Esophagus muscularis mucosa (tissue), 4 donors: ENCODE measurements around the gene RNU6-1. TPM values are rescaled to one million over a fixed set of nuclear protein-coding genes. Genes with fewer than 3 reads are reported as not detected.

Experiments
- DNase-seq: peaks from one replicate; pipeline ENCODE4 v3.0.0-alpha.2; 2017; ENCODE audit errors: extremely low spot score
- H3K27ac ChIP-seq, 4 donors: fragments of 200-600 bp; sonication (generic); replicated peaks in 1 of 4; 1 replicate in 3 of 4; 2 replicates in 1 of 4; pipeline ENCODE4 v1.5.1; 2016 to 2019; ENCODE audit warnings: mild to moderate bottlenecking in 1 of 4
- H3K27me3 ChIP-seq, 4 donors: fragments of 200-600 bp; sonication (generic); one replicate each; pipeline versions ENCODE4 v1.5.1 to v1.6.0; 2016 to 2019
- H3K36me3 ChIP-seq, 4 donors: fragments of 200-600 bp; sonication (generic); one replicate each; pipeline ENCODE4 v1.5.1; 2016 to 2019
- H3K4me1 ChIP-seq, 4 donors: fragments of 200-600 bp; sonication (generic); one replicate each; pipeline ENCODE4 v1.5.1; 2016 to 2019
- H3K4me3 ChIP-seq, 4 donors: fragments of 200-600 bp; sonication (generic); 1 replicate in 2 of 4; 2 replicates in 2 of 4; pipeline ENCODE4 v1.5.1; 2016 to 2019; ENCODE audit warnings: mild to moderate bottlenecking in 4 of 4, moderate library complexity in 1 of 4
- H3K9me3 ChIP-seq, 4 donors: fragments of 200-600 bp; sonication (generic); 1 replicate in 3 of 4; 2 replicates in 1 of 4; pipeline ENCODE4 v1.5.1; 2016 to 2019
- CTCF ChIP-seq, 3 experiments: fragments of 200-600 bp in 2 of 3; fragments of 450-650 bp in 1 of 3; sonication (generic) in 2 of 3; IDR thresholded peaks; one replicate each; pipeline ENCODE4 v1.5.1; 2017 to 2019; ENCODE audit warnings: antibody characterized with exemption in 3 of 3, mild to moderate bottlenecking in 2 of 3, moderate library complexity in 1 of 3
- EP300 ChIP-seq: sonication (generic); formaldehyde crosslinking; IDR thresholded peaks from one replicate; pipeline ENCODE4 v1.6.1; 2017; ENCODE audit warnings: antibody characterized with exemption
- POLR2A ChIP-seq: fragments of 450-650 bp; IDR thresholded peaks from one replicate; pipeline ENCODE4 v1.6.1; 2017; ENCODE audit warnings: antibody characterized with exemption, moderate library complexity, mild to moderate bottlenecking, low read depth
- POLR2AphosphoS5 ChIP-seq, 2 donors: sonication (generic); formaldehyde crosslinking; IDR thresholded peaks; one replicate each; pipeline ENCODE4 v1.6.1; 2017; ENCODE audit warnings: antibody characterized with exemption in 2 of 2
- WGBS: methylation state at CpG from one replicate; pipeline ENCODE4 v1.1.5; 2018; 5-methylcytosine and 5-hydroxymethylcytosine counted together
- intact Hi-C: fragments of 100-400 bp; cut with DNase I; formaldehyde crosslinking; loops from one replicate; pipeline ENCODE4 v1.15.1; 2023
- total RNA-seq, 4 donors: library from RNA; depleted of rRNA; stranded (reverse); fragments of >200 nt; gene quantifications; one replicate each; pipeline versions ENCODE4 v1.1.0 to v1.2.1, GENCODE V29; 2016

RNU6-1 gene
- total RNA-seq, 4 donors from 2014 or later, result not detected

- peak overlapping the region; percentile 75 to 92 (median 83) for H3K4me3 ChIP-seq
These were observed 1.1 kb upstream of the RNU6-1 start for GRCh38 chr15:67840749-67841512.

GRCh38 chr15:67839499-67839928 lies 331 bp downstream of the RNU6-1 start:
- H3K9me3 ChIP-seq, result no peaks in the 10 kb centered on the region
- DNase-seq, result no peak
- H3K27me3 ChIP-seq, result peaks cover 0 to 18% (median 17%) of the 10 kb centered on the region in 4 donors
- intact Hi-C loops, result loop anchor here (10.0 kb wide), 2 partner anchors 295 to 895 kb away; partner anchors contain the start of gene MAP2K5
- H3K36me3 ChIP-seq, result no peaks in the 10 kb centered on the region
- WGBS, result 0% methylated on average over 12 of the region's 12 CpGs
- peaks cover 32 to 56% (median 53%) of the 10 kb centered on the region in 4 donors for H3K4me1 ChIP-seq
- H3K4me3 ChIP-seq, result peak overlapping the region; percentile 75 to 92 (median 83)
- TF ChIP-seq EP300 (no peak), POLR2A (no peak), POLR2AphosphoS5 (IDR thresholded peaks at IDR 0.05) (no peak)
- peak overlapping the region; percentile 95 to 99 (median 97) for H3K27ac ChIP-seq

More at GRCh38 chr15:67840749-67841512, 1.1 kb upstream of the RNU6-1 start:
- WGBS, result 11% methylated on average over 17 of the region's 17 CpGs
- no peak for TF ChIP-seq POLR2A
- TF ChIP-seq EP300, result no peak
- H3K9me3 ChIP-seq, result no peaks in the 10 kb centered on the region
- peaks cover 0 to 3% (median 3%) of the 10 kb centered on the region in 4 donors for H3K27me3 ChIP-seq
- no peak for DNase-seq
- H3K36me3 ChIP-seq, result no peaks in the 10 kb centered on the region
- peak overlapping the region; percentile 95 to 99 (median 97) for H3K27ac ChIP-seq
- H3K4me1 ChIP-seq, result peaks cover 18 to 42% (median 38%) of the 10 kb centered on the region in 4 donors
- intact Hi-C loops, result no loop called here

GRCh38 chr15:67838789-67839332 lies 984 bp downstream of the RNU6-1 start:
- Histone ChIP-seq H3K4me1 (peaks cover 38 to 57% (median 54%) of the 10 kb centered on the region in 4 donors), H3K27ac (peak overlapping the region; percentile 95 to 99 (median 97)), H3K4me3 (peak overlapping the region; percentile 75 to 92 (median 83)), H3K9me3 (no peaks in the 10 kb centered on the region), H3K27me3 (peaks cover under 1 to 24% (median 23%) of the 10 kb centered on the region in 4 donors), H3K36me3 (no peaks in the 10 kb centered on the region)
- TF ChIP-seq POLR2AphosphoS5 (IDR thresholded peaks at IDR 0.05) (peak in 1 of 2 donors; percentile 26), EP300 (no peak), CTCF (IDR thresholded peaks at IDR 0.05) (peak; percentile 8 to 29 (median 11))
- 13% methylated on average over 25 of the region's 25 CpGs for WGBS
- no peak for DNase-seq
- intact Hi-C loops, result loop anchor here (10.0 kb wide), 2 partner anchors 294 to 894 kb away; partner anchors contain the start of gene MAP2K5

- H3K36me3 ChIP-seq, result no peaks in the 10 kb centered on the region
- H3K27ac ChIP-seq, result no peak overlapping the region
- no peak overlapping the region for H3K4me3 ChIP-seq
- 72% methylated on average over 2 of the region's 2 CpGs for WGBS
- intact Hi-C loops, result loop anchor here (2.0 to 10.0 kb wide), 3 partner anchors 292 to 892 kb away; partner anchors contain the start of gene MAP2K5
- H3K27me3 ChIP-seq, result peaks cover 14 to 43% (median 42%) of the 10 kb centered on the region in 4 donors
- peaks cover 57 to 69% (median 65%) of the 10 kb centered on the region in 4 donors for H3K4me1 ChIP-seq
- H3K9me3 ChIP-seq, result no peaks in the 10 kb centered on the region
- TF ChIP-seq POLR2AphosphoS5 (IDR thresholded peaks at IDR 0.05), result no peak
- no peak for DNase-seq
These were observed 2.9 kb downstream of the RNU6-1 start for GRCh38 chr15:67836955-67837354.

GRCh38 chr15:67836477-67836876 lies 3.4 kb downstream of the RNU6-1 start:
- peak overlapping the region; percentile 44 to 54 (median 46) for H3K4me3 ChIP-seq
- no peaks in the 10 kb centered on the region for H3K9me3 ChIP-seq
- peaks cover 56 to 67% (median 64%) of the 10 kb centered on the region in 4 donors for H3K4me1 ChIP-seq
- no peak overlapping the region for H3K27ac ChIP-seq
- WGBS, result 26% methylated on average over 7 of the region's 8 CpGs
- DNase-seq, result no peak
- no peaks in the 10 kb centered on the region for H3K36me3 ChIP-seq
- H3K27me3 ChIP-seq, result peaks cover 15 to 48% (median 46%) of the 10 kb centered on the region in 4 donors
- intact Hi-C loops, result loop anchor here (2.0 to 10.0 kb wide), 3 partner anchors 292 to 892 kb away; partner anchors contain the start of gene MAP2K5
- TF ChIP-seq CTCF (IDR thresholded peaks at IDR 0.05) (peak; percentile 74 to 88 (median 85)), POLR2A (no peak), EP300 (no peak), POLR2AphosphoS5 (IDR thresholded peaks at IDR 0.05) (no peak)

GRCh38 chr15:67836134-67836455 lies 3.8 kb downstream of the RNU6-1 start:
- peaks cover 15 to 52% (median 50%) of the 10 kb centered on the region in 4 donors for H3K27me3 ChIP-seq

More at GRCh38 chr15:67836134-67836455, 3.8 kb downstream of the RNU6-1 start:
- Histone ChIP-seq H3K9me3 (no peaks in the 10 kb centered on the region), H3K4me3 (peak overlapping the region; percentile 44 to 54 (median 46)), H3K36me3 (no peaks in the 10 kb centered on the region), H3K27ac (no peak overlapping the region), H3K4me1 (peaks cover 52 to 63% (median 60%) of the 10 kb centered on the region in 4 donors)
- TF ChIP-seq EP300 (no peak), CTCF (IDR thresholded peaks at IDR 0.05) (no peak), POLR2AphosphoS5 (IDR thresholded peaks at IDR 0.05) (no peak), POLR2A (no peak)
- intact Hi-C loops, result loop anchor here (2.0 to 10.0 kb wide), 3 partner anchors 291 to 891 kb away; partner anchors contain the start of gene MAP2K5
- DNase-seq, result no peak
- WGBS, result 14% methylated on average over 16 of the region's 16 CpGs
